D341Med (cell line): ENCODE measurements around the gene ATRNL1.

ENCODE experiments used
- DNase-seq: peaks from one replicate; pipeline ENCODE4 v3.0.0; 2012; ENCODE audit warnings: low spot score

The ATRNL1 gene

GRCh38 chr10:115093286-115093775, at the start of gene ATRNL1:
Gene ATRNL1 (plus strand): TSS chr10:115093365. CDS start chr10:115093751, 386 bp downstream.
- DNase-seq = peak; percentile 68

GRCh38 chr10:115043719-115044118, 49.4 kb upstream of the ATRNL1 start:
- DNase-seq = no peak

- no peak for DNase-seq
These were observed 48.3 kb upstream of the ATRNL1 start for GRCh38 chr10:115044891-115045290.

GRCh38 chr10:115045499-115045898, 47.7 kb upstream of the ATRNL1 start:
- no peak for DNase-seq

GRCh38 chr10:115046686-115047236, 46.4 kb upstream of the ATRNL1 start:
- DNase-seq = no peak

- DNase-seq = no peak
These were observed 45.5 kb upstream of the ATRNL1 start for GRCh38 chr10:115047705-115048104.

- DNase-seq = no peak
These were observed 43.8 kb upstream of the ATRNL1 start for GRCh38 chr10:115049318-115049717.

GRCh38 chr10:115049960-115050359, 43.2 kb upstream of the ATRNL1 start:
- no peak for DNase-seq

GRCh38 chr10:115050375-115051010, 42.7 kb upstream of the ATRNL1 start:
- no peak for DNase-seq

GRCh38 chr10:115051216-115051615, 41.9 kb upstream of the ATRNL1 start:
- no peak for DNase-seq

- no peak for DNase-seq
These were observed 40.9 kb upstream of the ATRNL1 start for GRCh38 chr10:115052226-115052625.

- DNase-seq = no peak
These were observed 40.4 kb upstream of the ATRNL1 start for GRCh38 chr10:115052728-115053127.

- no peak for DNase-seq
These were observed 37.0 kb upstream of the ATRNL1 start for GRCh38 chr10:115056186-115056585.

GRCh38 chr10:115059301-115059898, 33.8 kb upstream of the ATRNL1 start:
- DNase-seq = no peak

GRCh38 chr10:115063701-115064658, 29.2 kb upstream of the ATRNL1 start:
- DNase-seq = no peak

GRCh38 chr10:115065801-115066200, 27.4 kb upstream of the ATRNL1 start:
- no peak for DNase-seq

GRCh38 chr10:115066528-115066927, 26.6 kb upstream of the ATRNL1 start:
- DNase-seq = no peak

GRCh38 chr10:115073796-115074195, 19.4 kb upstream of the ATRNL1 start:
- no peak for DNase-seq

GRCh38 chr10:115082506-115082905, 10.7 kb upstream of the ATRNL1 start:
- DNase-seq = no peak

- no peak for DNase-seq
These were observed 8.8 kb upstream of the ATRNL1 start for GRCh38 chr10:115084277-115084850.

GRCh38 chr10:115091161-115091560, 2.0 kb upstream of the ATRNL1 start:
- no peak for DNase-seq

GRCh38 chr10:115092258-115092554, 959 bp upstream of the ATRNL1 start:
- no peak for DNase-seq
